ENCODE results near the gene EVPLL.
"Not testable (repeated sequence)": the region's sequence is repeated elsewhere in the genome, so short reads cannot be mapped to it uniquely, and the experiment has no call there.

EVPLL gene

GRCh38 chr17:18379246-18380146 lies 1.9 kb downstream of the EVPLL start:
- no peak for DNase-seq (ENCODE audit: low spot score)

GRCh38 chr17:18380471-18381157 lies 3.0 kb downstream of the EVPLL start:
- DNase-seq (ENCODE audit: low spot score): no peak

GRCh38 chr17:18381158-18381952 lies 3.8 kb downstream of the EVPLL start:
- no peak for DNase-seq (ENCODE audit: low spot score)

GRCh38 chr17:18381953-18382245 lies 4.3 kb downstream of the EVPLL start:
- no peak for DNase-seq (ENCODE audit: low spot score)

- no peak for DNase-seq (ENCODE audit: low spot score)
These were observed 5.0 kb downstream of the EVPLL start for GRCh38 chr17:18382441-18383078.

- DNase-seq (ENCODE audit: low spot score): not testable (repeated sequence)
These were observed 5.5 kb downstream of the EVPLL start for GRCh38 chr17:18383079-18383481.

- not testable (repeated sequence) for DNase-seq (ENCODE audit: low spot score)
These were observed 6.7 kb downstream of the EVPLL start for GRCh38 chr17:18384271-18384670.

- DNase-seq (ENCODE audit: low spot score): not testable (repeated sequence)
These were observed 10.0 kb downstream of the EVPLL start for GRCh38 chr17:18387583-18387982.

GRCh38 chr17:18388266-18388665 lies 10.7 kb downstream of the EVPLL start:
- not testable (repeated sequence) for DNase-seq (ENCODE audit: low spot score)

GRCh38 chr17:18388728-18389127 lies 11.2 kb downstream of the EVPLL start:
- DNase-seq (ENCODE audit: low spot score): not testable (repeated sequence)

- DNase-seq (ENCODE audit: low spot score): not testable (repeated sequence)
These were observed 24.5 kb downstream of the EVPLL start for GRCh38 chr17:18401872-18402590.

- DNase-seq (ENCODE audit: low spot score): not testable (repeated sequence)
These were observed 25.6 kb downstream of the EVPLL start for GRCh38 chr17:18403166-18403565.

GRCh38 chr17:18403604-18404003 lies 26.0 kb downstream of the EVPLL start:
- DNase-seq (ENCODE audit: low spot score): not testable (repeated sequence)

GRCh38 chr17:18408906-18409305 lies 31.3 kb downstream of the EVPLL start:
- DNase-seq (ENCODE audit: low spot score): peak; percentile 58

GRCh38 chr17:18409321-18409720 lies 31.7 kb downstream of the EVPLL start:
- DNase-seq (ENCODE audit: low spot score): peak; percentile 3

GRCh38 chr17:18410736-18411135 lies 33.2 kb downstream of the EVPLL start:
- not testable (repeated sequence) for DNase-seq (ENCODE audit: low spot score)

- DNase-seq (ENCODE audit: low spot score): peak; percentile 1
These were observed 33.8 kb downstream of the EVPLL start for GRCh38 chr17:18411377-18411864.

- not testable (repeated sequence) for DNase-seq (ENCODE audit: low spot score)
These were observed 34.5 kb downstream of the EVPLL start for GRCh38 chr17:18412001-18412538.

GRCh38 chr17:18421521-18421920 lies 43.9 kb downstream of the EVPLL start:
- not testable (repeated sequence) for DNase-seq (ENCODE audit: low spot score)

- DNase-seq (ENCODE audit: low spot score): not testable (repeated sequence)
These were observed 44.9 kb downstream of the EVPLL start for GRCh38 chr17:18422464-18422863.

- DNase-seq (ENCODE audit: low spot score): not testable (repeated sequence)
These were observed 45.4 kb downstream of the EVPLL start for GRCh38 chr17:18423015-18423414.

Measured in pons (tissue), 1 donor.